ENCODE results near the gene ZCCHC13. TPM values are rescaled to one million over a fixed set of nuclear protein-coding genes. Genes with fewer than 3 reads are reported as not detected.

The ZCCHC13 gene
- total and polyA plus RNA-seq, 4 donors, result not detected

DNA sequence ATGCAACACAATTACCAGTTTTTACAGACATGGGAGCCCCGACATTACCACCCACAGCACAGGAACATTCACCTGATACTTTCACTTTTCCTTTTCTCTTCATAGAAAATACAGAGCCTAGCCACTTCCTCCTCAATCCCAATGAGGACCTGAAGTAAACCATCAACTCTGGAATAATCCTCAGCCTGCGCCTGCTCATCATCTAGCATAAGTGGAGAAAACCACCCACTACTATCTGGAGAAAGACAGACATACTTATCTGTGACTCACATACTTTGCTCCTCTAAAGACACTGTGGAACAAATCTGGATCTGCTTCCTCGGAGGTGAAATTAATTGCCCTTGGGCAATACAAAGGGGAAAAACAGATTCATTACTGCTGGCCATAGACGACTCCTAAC lies 47.8 kb downstream of the ZCCHC13 start:
- Histone ChIP-seq H3K4me3 (ENCODE audit: low read depth in 1 of 3, low read length in 3 of 3) (no peak overlapping the region), H3K9ac (ENCODE audit: low read depth in 1 of 2, low read length in 2 of 2) (no peak overlapping the region), H3K9me3 (ENCODE audit: control insufficient read depth in 4 of 4, low read length in 3 of 4) (no peaks in the 10 kb centered on the region), H3K36me3 (ENCODE audit: control insufficient read depth in 4 of 4, insufficient read depth in 3 of 4, low read depth in 1 of 4, low read length in 3 of 4) (no peaks in the 10 kb centered on the region), H3K27me3 (ENCODE audit: control insufficient read depth in 4 of 4, insufficient read depth in 4 of 4, low read length in 3 of 4) (peaks cover 0 to 2% (median 0%) of the 10 kb centered on the region in 4 donors), H3K4me1 (ENCODE audit: control insufficient read depth in 4 of 4, insufficient read depth in 4 of 4, low read length in 3 of 4) (no peaks in the 10 kb centered on the region), H3K27ac (ENCODE audit: low read depth in 1 of 2, low read length in 2 of 2) (no peak overlapping the region)
- DNase-seq (ENCODE audit: low spot score), result no peak
- TF ChIP-seq GABPA (IDR thresholded peaks at IDR 0.05 in 1 of 2, conservative IDR thresholded peaks at IDR 0.05 in 1 of 2) (no peak), YY1 (IDR thresholded peaks at IDR 0.05) (no peak), RXRA (IDR thresholded peaks at IDR 0.05) (no peak), EGR1 (IDR thresholded peaks at IDR 0.05; ENCODE audit: low read depth in 2 of 2) (no peak), FOXA1 (IDR thresholded peaks at IDR 0.05) (no peak), HNF4A (conservative IDR thresholded peaks at IDR 0.05) (no peak), RAD21 (IDR thresholded peaks at IDR 0.05) (no peak), FOXA2 (IDR thresholded peaks at IDR 0.05) (no peak), TAF1 (conservative IDR thresholded peaks at IDR 0.05) (no peak)
- TF ChIP-seq, protein P1, sequence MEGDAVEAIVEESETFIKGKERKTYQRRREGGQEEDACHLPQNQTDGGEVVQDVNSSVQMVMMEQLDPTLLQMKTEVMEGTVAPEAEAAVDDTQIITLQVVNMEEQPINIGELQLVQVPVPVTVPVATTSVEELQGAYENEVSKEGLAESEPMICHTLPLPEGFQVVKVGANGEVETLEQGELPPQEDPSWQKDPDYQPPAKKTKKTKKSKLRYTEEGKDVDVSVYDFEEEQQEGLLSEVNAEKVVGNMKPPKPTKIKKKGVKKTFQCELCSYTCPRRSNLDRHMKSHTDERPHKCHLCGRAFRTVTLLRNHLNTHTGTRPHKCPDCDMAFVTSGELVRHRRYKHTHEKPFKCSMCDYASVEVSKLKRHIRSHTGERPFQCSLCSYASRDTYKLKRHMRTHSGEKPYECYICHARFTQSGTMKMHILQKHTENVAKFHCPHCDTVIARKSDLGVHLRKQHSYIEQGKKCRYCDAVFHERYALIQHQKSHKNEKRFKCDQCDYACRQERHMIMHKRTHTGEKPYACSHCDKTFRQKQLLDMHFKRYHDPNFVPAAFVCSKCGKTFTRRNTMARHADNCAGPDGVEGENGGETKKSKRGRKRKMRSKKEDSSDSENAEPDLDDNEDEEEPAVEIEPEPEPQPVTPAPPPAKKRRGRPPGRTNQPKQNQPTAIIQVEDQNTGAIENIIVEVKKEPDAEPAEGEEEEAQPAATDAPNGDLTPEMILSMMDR (IDR thresholded peaks at IDR 0.05; ENCODE audit: low read depth, low read length, missing input control), result no peak
- TF ChIP-seq, protein P2, sequence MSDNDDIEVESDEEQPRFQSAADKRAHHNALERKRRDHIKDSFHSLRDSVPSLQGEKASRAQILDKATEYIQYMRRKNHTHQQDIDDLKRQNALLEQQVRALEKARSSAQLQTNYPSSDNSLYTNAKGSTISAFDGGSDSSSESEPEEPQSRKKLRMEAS (IDR thresholded peaks at IDR 0.05), result no peak
- TF ChIP-seq, protein P3, sequence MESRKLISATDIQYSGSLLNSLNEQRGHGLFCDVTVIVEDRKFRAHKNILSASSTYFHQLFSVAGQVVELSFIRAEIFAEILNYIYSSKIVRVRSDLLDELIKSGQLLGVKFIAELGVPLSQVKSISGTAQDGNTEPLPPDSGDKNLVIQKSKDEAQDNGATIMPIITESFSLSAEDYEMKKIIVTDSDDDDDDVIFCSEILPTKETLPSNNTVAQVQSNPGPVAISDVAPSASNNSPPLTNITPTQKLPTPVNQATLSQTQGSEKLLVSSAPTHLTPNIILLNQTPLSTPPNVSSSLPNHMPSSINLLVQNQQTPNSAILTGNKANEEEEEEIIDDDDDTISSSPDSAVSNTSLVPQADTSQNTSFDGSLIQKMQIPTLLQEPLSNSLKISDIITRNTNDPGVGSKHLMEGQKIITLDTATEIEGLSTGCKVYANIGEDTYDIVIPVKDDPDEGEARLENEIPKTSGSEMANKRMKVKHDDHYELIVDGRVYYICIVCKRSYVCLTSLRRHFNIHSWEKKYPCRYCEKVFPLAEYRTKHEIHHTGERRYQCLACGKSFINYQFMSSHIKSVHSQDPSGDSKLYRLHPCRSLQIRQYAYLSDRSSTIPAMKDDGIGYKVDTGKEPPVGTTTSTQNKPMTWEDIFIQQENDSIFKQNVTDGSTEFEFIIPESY (IDR thresholded peaks at IDR 0.05), result no peak
- WGBS, result 69% methylated on average over 4 of the region's 4 CpGs

DNA sequence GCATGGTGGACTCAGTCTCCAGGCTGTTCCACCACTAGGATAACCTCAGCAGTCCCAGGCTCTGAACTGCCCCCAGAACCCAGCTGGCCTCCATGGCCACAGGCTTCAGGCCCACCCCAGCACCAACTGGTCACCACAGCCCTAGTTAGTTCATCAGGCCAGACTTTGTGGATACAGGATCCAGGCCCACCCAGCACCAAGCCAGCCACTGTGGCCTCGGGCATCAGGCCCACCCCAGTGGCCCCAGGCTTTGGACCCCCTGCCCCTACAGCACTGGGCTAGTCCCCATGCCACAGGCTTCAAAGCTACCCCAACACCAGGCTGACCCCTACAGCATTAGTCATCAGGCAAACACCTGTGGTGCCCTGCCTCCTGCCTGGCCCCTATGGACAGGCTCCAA lies 50.0 kb downstream of the ZCCHC13 start:
- no peak for DNase-seq (ENCODE audit: low spot score)
- Histone ChIP-seq H3K27ac (ENCODE audit: low read depth in 1 of 2, low read length in 2 of 2) (no peak overlapping the region), H3K36me3 (ENCODE audit: control insufficient read depth in 4 of 4, insufficient read depth in 3 of 4, low read depth in 1 of 4, low read length in 3 of 4) (no peaks in the 10 kb centered on the region), H3K9me3 (ENCODE audit: control insufficient read depth in 4 of 4, low read length in 3 of 4) (no peaks in the 10 kb centered on the region), H3K4me1 (ENCODE audit: control insufficient read depth in 4 of 4, insufficient read depth in 4 of 4, low read length in 3 of 4) (no peaks in the 10 kb centered on the region), H3K9ac (ENCODE audit: low read depth in 1 of 2, low read length in 2 of 2) (no peak overlapping the region), H3K4me3 (ENCODE audit: low read depth in 1 of 3, low read length in 3 of 3) (no peak overlapping the region), H3K27me3 (ENCODE audit: control insufficient read depth in 4 of 4, insufficient read depth in 4 of 4, low read length in 3 of 4) (no peaks in the 10 kb centered on the region)
- TF ChIP-seq RAD21 (IDR thresholded peaks at IDR 0.05) (no peak), FOXA2 (IDR thresholded peaks at IDR 0.05) (no peak), YY1 (IDR thresholded peaks at IDR 0.05) (no peak), EGR1 (IDR thresholded peaks at IDR 0.05; ENCODE audit: low read depth in 2 of 2) (no peak), SP1 (IDR thresholded peaks at IDR 0.05) (no peak), JUND (IDR thresholded peaks at IDR 0.05) (no peak), HNF4A (conservative IDR thresholded peaks at IDR 0.05) (no peak), TAF1 (conservative IDR thresholded peaks at IDR 0.05) (no peak), HNF4G (IDR thresholded peaks at IDR 0.05) (no peak)
- TF ChIP-seq, protein P3 (IDR thresholded peaks at IDR 0.05), result no peak
- TF ChIP-seq, protein P4, sequence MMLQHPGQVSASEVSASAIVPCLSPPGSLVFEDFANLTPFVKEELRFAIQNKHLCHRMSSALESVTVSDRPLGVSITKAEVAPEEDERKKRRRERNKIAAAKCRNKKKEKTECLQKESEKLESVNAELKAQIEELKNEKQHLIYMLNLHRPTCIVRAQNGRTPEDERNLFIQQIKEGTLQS (IDR thresholded peaks at IDR 0.05), result no peak
- TF ChIP-seq, protein P2 (IDR thresholded peaks at IDR 0.05), result no peak
- TF ChIP-seq, protein P1 (IDR thresholded peaks at IDR 0.05; ENCODE audit: low read depth, low read length, missing input control), result no peak
- WGBS, result 94% methylated on average over 1 of the region's 1 CpG
